T-helper 9 cell (primary cell): ENCODE results near the gene PIAS2.

Experiments used
- DNase-seq: peaks from one replicate; pipeline ENCODE4 v3.0.0-alpha.2; 2020

Gene PIAS2

DNA sequence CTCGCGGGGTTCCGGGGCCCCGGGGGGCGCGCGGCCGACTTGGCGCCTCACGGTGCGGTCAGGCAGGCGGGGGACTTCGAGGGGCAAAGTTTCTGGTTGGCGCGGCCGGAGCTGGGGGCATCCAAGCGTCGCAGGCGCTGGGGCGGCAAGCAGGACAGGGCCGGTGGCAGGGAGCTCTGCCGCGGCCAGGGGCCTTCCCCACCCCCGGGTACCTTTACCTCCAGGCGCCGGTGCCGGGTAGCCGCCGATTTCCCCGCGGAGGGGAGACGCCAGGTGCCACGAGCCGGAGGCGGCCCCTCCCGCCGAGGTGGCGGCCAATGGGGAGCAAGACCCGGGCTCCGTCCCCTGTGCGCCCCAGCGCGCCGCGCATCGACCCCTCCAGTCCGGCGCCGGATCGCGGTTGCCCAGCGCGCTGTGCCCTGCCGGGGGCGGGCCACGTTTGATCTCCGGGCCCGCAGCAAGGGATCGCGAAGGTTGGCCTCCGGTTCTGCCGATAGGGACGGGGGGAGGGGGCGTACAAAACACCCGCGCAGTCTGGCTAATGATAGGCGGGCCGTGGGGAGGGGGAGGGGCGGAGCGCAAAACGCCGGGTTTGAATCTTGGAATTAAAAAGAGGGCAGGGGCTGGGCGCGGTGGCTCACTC, 160.6 kb downstream of the PIAS2 start, which contains the start of gene ST8SIA5:
Gene ST8SIA5 (minus strand): TSS at position 495 of the 643 bp plus-strand sequence. CDS start 545 bp downstream, outside the sequence.
- no peak for DNase-seq

DNA sequence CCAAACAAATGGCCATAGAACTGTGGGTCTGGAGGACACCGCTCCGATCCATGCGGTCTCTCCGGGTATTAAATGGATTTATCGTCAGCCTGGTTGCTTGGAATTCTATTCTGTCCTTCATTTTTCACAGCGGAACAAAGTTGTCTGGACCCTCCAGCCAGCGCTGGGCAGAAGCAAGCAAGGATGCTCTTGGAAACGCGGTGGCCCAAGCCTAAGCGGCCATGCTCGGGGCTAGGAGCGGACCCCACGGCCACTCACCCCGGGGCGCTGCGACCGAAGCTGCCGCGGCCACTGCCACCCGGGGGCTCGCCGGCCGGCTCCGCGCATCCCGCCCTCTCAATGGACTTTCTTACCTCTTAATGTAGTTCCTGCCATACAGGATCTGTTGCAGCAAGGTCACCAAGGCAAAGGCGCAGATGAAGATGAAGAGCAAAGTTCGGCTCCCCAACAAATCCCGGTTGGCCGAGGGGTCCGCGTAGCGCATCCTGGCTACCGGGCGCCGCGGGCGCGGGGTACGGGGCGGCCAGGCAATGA, 161.2 kb downstream of the PIAS2 start:
- no peak for DNase-seq

DNA sequence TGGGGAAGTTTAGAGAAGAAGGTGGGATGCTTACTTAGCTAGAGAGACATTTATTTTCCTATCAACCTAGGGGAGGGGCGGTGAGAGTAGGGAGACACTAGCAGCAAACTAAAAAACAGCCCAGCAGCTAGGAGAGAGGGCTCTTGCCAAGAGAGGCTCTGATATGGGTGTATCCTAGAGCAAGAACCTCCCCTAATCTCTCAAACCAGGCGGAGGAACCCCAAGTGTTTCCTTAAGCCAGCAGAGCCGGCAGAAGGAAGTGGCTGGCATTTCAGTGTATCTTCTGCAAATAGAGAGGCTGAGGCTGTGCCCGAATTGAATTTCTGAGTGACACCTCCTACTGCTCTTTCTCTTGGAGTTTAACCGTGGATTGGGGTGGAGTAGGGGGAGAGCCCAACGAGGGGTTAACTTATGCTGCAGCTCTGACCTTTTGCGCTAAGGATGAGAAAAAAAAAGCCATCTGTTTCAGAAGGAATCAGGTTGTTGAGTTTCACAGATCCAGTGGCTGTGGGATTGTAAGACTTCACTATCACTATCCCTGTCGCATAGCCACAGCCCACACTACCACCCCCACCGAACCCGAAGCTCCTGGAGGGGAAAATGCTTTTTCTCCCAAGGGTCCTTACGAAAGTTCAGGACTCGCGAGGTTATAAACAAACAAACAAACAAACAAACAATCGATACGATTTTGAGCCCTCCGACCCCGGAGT, 161.8 kb downstream of the PIAS2 start:
- no peak for DNase-seq

DNA sequence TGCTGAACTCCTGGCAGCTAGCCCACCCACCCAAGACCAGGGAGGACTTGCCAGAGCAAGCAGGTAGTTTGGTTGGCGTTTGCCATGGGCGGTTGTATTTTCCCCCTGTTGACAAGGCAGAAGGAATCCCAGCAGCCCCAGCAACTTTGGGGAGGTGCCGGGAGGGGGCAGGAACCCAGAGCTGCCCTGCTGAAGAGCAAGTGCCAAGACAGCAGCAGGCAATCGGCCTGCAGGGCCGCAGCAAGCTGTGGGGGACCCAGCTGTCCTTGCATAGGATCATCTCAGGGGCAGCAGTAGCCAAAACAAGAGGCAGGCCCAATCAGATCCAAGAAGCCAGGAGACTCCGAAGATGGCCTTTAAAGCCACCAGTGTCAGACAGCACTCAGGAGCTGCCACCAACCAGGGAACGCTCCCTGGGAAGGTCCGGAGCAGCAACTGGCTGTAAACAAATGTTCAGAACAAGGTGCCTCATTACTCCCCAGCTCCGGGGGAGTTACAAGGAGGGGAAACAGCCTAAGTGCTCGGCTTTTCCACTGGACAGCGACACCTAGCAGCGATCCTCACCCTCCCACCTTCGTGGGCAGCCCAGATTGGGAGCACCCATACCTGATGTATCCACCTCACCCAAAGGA, 162.5 kb downstream of the PIAS2 start:
- DNase-seq = no peak

DNA sequence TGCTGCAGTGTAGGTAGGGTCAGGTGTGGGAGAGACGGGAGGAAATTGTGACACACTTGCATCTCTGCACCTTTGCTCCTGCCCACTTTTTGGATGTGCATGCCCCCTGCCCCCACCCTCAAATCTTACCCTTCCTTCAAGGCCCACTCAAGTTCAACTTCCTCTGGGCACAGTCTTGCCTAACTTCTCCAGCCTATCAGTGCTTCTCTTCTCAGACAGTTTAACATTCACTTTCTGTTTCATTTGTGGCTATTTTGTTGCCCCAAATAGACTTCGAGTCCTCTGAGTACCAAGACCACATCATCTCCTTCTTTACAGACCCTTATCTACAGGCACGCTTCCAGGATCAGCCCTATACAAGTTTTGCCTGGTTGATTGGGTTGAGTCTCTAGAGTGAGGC, 163.1 kb downstream of the PIAS2 start:
- DNase-seq = no peak
